WTC11 (cell line): ENCODE data around the gene FOCAD.

Experiments
- ATF3 ChIP-seq: sonication (generic); formaldehyde crosslinking; conservative IDR thresholded peaks from 2 replicates; pipeline ENCODE4 v1.8.1; 2022; ENCODE audit warnings: mild to moderate bottlenecking, missing genetic modification reagents
- ATF6 ChIP-seq: sonication (generic); formaldehyde crosslinking; IDR thresholded peaks from 2 replicates; pipeline ENCODE4 v1.8.1; 2023; ENCODE audit warnings: mild to moderate bottlenecking, missing genetic modification reagents
- CBFB ChIP-seq: sonication (generic); formaldehyde crosslinking; IDR thresholded peaks from 2 replicates; pipeline ENCODE4 v1.8.1; 2022; ENCODE audit warnings: mild to moderate bottlenecking, low read depth, missing genetic modification reagents
- CTCF ChIP-seq: fragments of 200-600 bp; IDR thresholded peaks from 2 replicates; pipeline ENCODE4 v1.8.0; 2022; ENCODE audit warnings: antibody characterized with exemption
- NR2C2 ChIP-seq: sonication (generic); formaldehyde crosslinking; IDR thresholded peaks from 2 replicates; pipeline ENCODE4 v1.8.0; 2022; ENCODE audit warnings: mild to moderate bottlenecking, missing genetic modification reagents
- RELA ChIP-seq: sonication (generic); formaldehyde crosslinking; IDR thresholded peaks from 2 replicates; pipeline ENCODE4 v1.8.1; 2022; ENCODE audit warnings: missing genetic modification reagents, mild to moderate bottlenecking, borderline replicate concordance
- SMAD3 ChIP-seq: sonication (generic); formaldehyde crosslinking; IDR thresholded peaks from 2 replicates; pipeline ENCODE4 v1.8.0; 2022; ENCODE audit warnings: missing genetic modification reagents, mild to moderate bottlenecking, borderline replicate concordance
- SMAD4 ChIP-seq: sonication (generic); formaldehyde crosslinking; IDR thresholded peaks from 2 replicates; pipeline ENCODE4 v1.8.0; 2022; ENCODE audit warnings: mild to moderate bottlenecking, missing genetic modification reagents
- TCF7 ChIP-seq: sonication (generic); formaldehyde crosslinking; IDR thresholded peaks from 2 replicates; pipeline ENCODE4 v1.8.0; 2022; ENCODE audit warnings: mild to moderate bottlenecking, low read depth, missing genetic modification reagents, moderate library complexity
- ZNF263 ChIP-seq: sonication (generic); formaldehyde crosslinking; IDR thresholded peaks from 2 replicates; pipeline ENCODE4 v1.8.1; 2022; ENCODE audit warnings: low read depth, mild to moderate bottlenecking, moderate library complexity, missing genetic modification reagents
- ZNF416 ChIP-seq: fragments of 250-450 bp; sonication (Bioruptor Pico); IDR thresholded peaks from 2 replicates; pipeline ENCODE4 v1.9.0; 2021; ENCODE audit warnings: mild to moderate bottlenecking, inconsistent platforms
- ZNF512 ChIP-seq: sonication (generic); formaldehyde crosslinking; IDR thresholded peaks from 2 replicates; pipeline ENCODE4 v1.8.1; 2022; ENCODE audit warnings: missing genetic modification reagents, borderline replicate concordance

- TF ChIP-seq NR2C2 = no peak
- no peak for TF ChIP-seq TCF7 (CRISPR knock-in tag)
- no peak for TF ChIP-seq ZNF416 (CRISPR knock-in tag)
- TF ChIP-seq ZNF512 (CRISPR knock-in tag) = no peak
- TF ChIP-seq SMAD4 (CRISPR knock-in tag) = no peak
- no peak for TF ChIP-seq CTCF
- no peak for TF ChIP-seq ZNF263
- TF ChIP-seq ATF6 = no peak
- TF ChIP-seq SMAD3 = no peak
- no peak for TF ChIP-seq ATF3 (CRISPR knock-in tag)
- TF ChIP-seq RELA (CRISPR knock-in tag) = no peak
- no peak for TF ChIP-seq CBFB (CRISPR knock-in tag)
Measured at GRCh38 chr9:20642045-20642444, 42.0 kb upstream of the FOCAD start.
